DMS53 (cell line): ENCODE measurements around the gene GPR75.

Source experiments
- DNase-seq: peaks from one replicate; lab custom pipeline; 2025; lab: John Stamatoyannopoulos, UW

The GPR75 gene

GRCh38 chr2:53859206-53860181, at the start of gene GPR75:
Gene GPR75, minus strand, starts transcription at chr2:53859967. Its CDS starts 5,211 bp downstream, at chr2:53854756.
- DNase-seq, result no peak

- no peak for DNase-seq
Measured at GRCh38 chr2:53907582-53907981, 47.8 kb upstream of the GPR75 start.

GRCh38 chr2:53905396-53905795, 45.6 kb upstream of the GPR75 start:
- DNase-seq, result no peak

- no peak for DNase-seq
Measured at GRCh38 chr2:53903011-53903410, 43.2 kb upstream of the GPR75 start.

- no peak for DNase-seq
Measured at GRCh38 chr2:53901192-53901591, 41.4 kb upstream of the GPR75 start.

- DNase-seq, result no peak
Measured at GRCh38 chr2:53896864-53897263, 37.1 kb upstream of the GPR75 start.

GRCh38 chr2:53886406-53887280, 26.9 kb upstream of the GPR75 start:
- DNase-seq, result no peak

GRCh38 chr2:53884883-53885282, 25.1 kb upstream of the GPR75 start:
- DNase-seq, result no peak

- no peak for DNase-seq
Measured at GRCh38 chr2:53881986-53882385, 22.2 kb upstream of the GPR75 start.

GRCh38 chr2:53881360-53881759, 21.6 kb upstream of the GPR75 start:
- no peak for DNase-seq

- DNase-seq, result no peak
Measured at GRCh38 chr2:53880756-53881155, 21.0 kb upstream of the GPR75 start.

- no peak for DNase-seq
Measured at GRCh38 chr2:53877556-53877955, 17.8 kb upstream of the GPR75 start.

- no peak for DNase-seq
Measured at GRCh38 chr2:53877112-53877511, 17.3 kb upstream of the GPR75 start.

GRCh38 chr2:53874401-53874950, 14.7 kb upstream of the GPR75 start:
- DNase-seq, result no peak

- no peak for DNase-seq
Measured at GRCh38 chr2:53867773-53868172, 8.0 kb upstream of the GPR75 start.

- DNase-seq, result no peak
Measured at GRCh38 chr2:53867169-53867568, 7.4 kb upstream of the GPR75 start.

GRCh38 chr2:53865962-53866361, 6.2 kb upstream of the GPR75 start:
- no peak for DNase-seq

GRCh38 chr2:53865264-53865663, 5.5 kb upstream of the GPR75 start:
- no peak for DNase-seq

GRCh38 chr2:53863538-53864227, 3.9 kb upstream of the GPR75 start:
- no peak for DNase-seq

- DNase-seq, result no peak
Measured at GRCh38 chr2:53861824-53862223, 2.1 kb upstream of the GPR75 start.

GRCh38 chr2:53856272-53856671, 3.5 kb downstream of the GPR75 start:
- DNase-seq, result no peak

GRCh38 chr2:53854678-53855077, 5.1 kb downstream of the GPR75 start:
- no peak for DNase-seq
